Renal cortical epithelial cell (primary cell): ENCODE results near the gene TAAR9. TPM values are rescaled to one million over a fixed set of nuclear protein-coding genes. Genes with fewer than 3 reads are reported as not detected.

Experiments
- DNase-seq: peaks from one replicate; pipeline ENCODE4 v3.0.0-alpha.2; 2011; ENCODE audit warnings: low read depth
- total RNA-seq: library from RNA; depleted of rRNA; stranded (reverse); fragments of >200 nt; gene quantifications from 2 replicates; pipeline ENCODE4 v1.2.3, GENCODE V29; 2014

TAAR9 gene
- total RNA-seq, 1 donor from 2014 or later = not detected

DNA sequence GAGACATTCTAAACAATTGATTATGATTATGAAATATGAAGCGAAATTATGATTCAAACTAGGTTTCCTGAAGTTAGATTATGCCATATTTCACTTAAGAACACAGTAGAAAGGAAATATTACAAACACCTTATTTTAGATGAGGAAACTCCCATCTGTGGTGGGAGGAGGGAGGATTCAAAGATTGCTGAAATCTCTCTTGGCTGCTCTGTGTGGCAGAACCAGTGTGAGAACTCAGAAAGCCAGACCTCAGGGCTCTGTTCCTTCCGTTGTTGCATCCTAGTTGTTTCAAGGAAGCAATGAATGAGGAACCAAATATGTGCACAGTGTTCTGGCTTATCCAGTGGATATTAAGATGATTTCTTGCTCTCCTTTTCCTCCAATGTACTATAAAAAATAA lies 49.3 kb downstream of the TAAR9 start:
- no peak for DNase-seq

Other genes with a start within 250 kb of the TAAR9 start
- 53.5 and 145 TPM in 2 replicates for gene MOXD1, start 136.8 kb upstream of the TAAR9 start, total RNA-seq
- 51.9 and 65.7 TPM in 2 replicates for gene STX7, start 25.2 kb upstream of the TAAR9 start, total RNA-seq
- gene TAAR8, start 14.4 kb downstream of the TAAR9 start, total RNA-seq = not detected in 2 replicates
- gene TAAR6, start 32.0 kb downstream of the TAAR9 start, total RNA-seq = not detected in 2 replicates
- gene TAAR5, start 51.5 kb downstream of the TAAR9 start, total RNA-seq = not detected in 2 replicates
- gene TAAR2, start 86.0 kb downstream of the TAAR9 start, total RNA-seq = not detected in 2 replicates
- gene TAAR1, start 120.9 kb downstream of the TAAR9 start, total RNA-seq = not detected in 2 replicates
- 2.2 and 4.5 TPM in 2 replicates for gene VNN1, start 175.8 kb downstream of the TAAR9 start, total RNA-seq
- gene VNN2, start 219.6 kb downstream of the TAAR9 start, total RNA-seq = 1.5 and 6.9 TPM in 2 replicates